ENCODE measurements around the gene CCDC170.

- TF ChIP-seq CTCF (IDR thresholded peaks at IDR 0.05) = no peak
- TF ChIP-seq POLR2A (IDR thresholded peaks at IDR 0.05) = no peak
- no peak for TF ChIP-seq POLR2AphosphoS5 (IDR thresholded peaks at IDR 0.05)
Measured at GRCh38 chr6:151497905-151498304, 4.1 kb downstream of the CCDC170 start.
